Measurements from ENCODE around the gene CDPF1.
"Not testable (repeated sequence)": the region's sequence is repeated elsewhere in the genome, so short reads cannot be mapped to it uniquely, and the experiment has no call there.

CDPF1 gene

GRCh38 chr22:46281866-46282678 is 32.0 kb upstream of the CDPF1 start:
- no peak for DNase-seq

- no peak for DNase-seq
Observed at GRCh38 chr22:46280999-46281623, 31.0 kb upstream of the CDPF1 start.

- no peak for DNase-seq
Observed at GRCh38 chr22:46280063-46280817, 30.1 kb upstream of the CDPF1 start.

GRCh38 chr22:46278656-46279645 is 28.9 kb upstream of the CDPF1 start:
- no peak for DNase-seq

- DNase-seq: no peak
Observed at GRCh38 chr22:46276563-46276962, 26.5 kb upstream of the CDPF1 start.

GRCh38 chr22:46275455-46276122 is 25.5 kb upstream of the CDPF1 start:
- DNase-seq: no peak

- no peak for DNase-seq
Observed at GRCh38 chr22:46274381-46274780, 24.3 kb upstream of the CDPF1 start.

GRCh38 chr22:46273432-46274148 is 23.5 kb upstream of the CDPF1 start:
- no peak for DNase-seq

- no peak for DNase-seq
Observed at GRCh38 chr22:46272762-46273431, 22.8 kb upstream of the CDPF1 start.

- DNase-seq: no peak
Observed at GRCh38 chr22:46272196-46272595, 22.1 kb upstream of the CDPF1 start.

GRCh38 chr22:46269564-46269963 is 19.5 kb upstream of the CDPF1 start:
- no peak for DNase-seq

GRCh38 chr22:46267431-46268279 is 17.6 kb upstream of the CDPF1 start, which contains the start of gene TTC38:
TSS of gene TTC38 (plus strand) at chr22:46268008. CDS start at chr22:46268040, 32 bp downstream.
- DNase-seq: no peak

GRCh38 chr22:46265627-46266026 is 15.5 kb upstream of the CDPF1 start:
- DNase-seq: not testable (repeated sequence)

- DNase-seq: not testable (repeated sequence)
Observed at GRCh38 chr22:46264520-46264919, 14.4 kb upstream of the CDPF1 start.

- DNase-seq: no peak
Observed at GRCh38 chr22:46263216-46263590, 13.1 kb upstream of the CDPF1 start, which contains the start of gene PKDREJ. TSS of gene PKDREJ (minus strand) at chr22:46263343. CDS start at chr22:46263322, 21 bp downstream.

- DNase-seq: peak; percentile 21
Observed at GRCh38 chr22:46262449-46263215, 12.5 kb upstream of the CDPF1 start.

- no peak for DNase-seq
Observed at GRCh38 chr22:46260038-46260437, 9.9 kb upstream of the CDPF1 start.

- DNase-seq: no peak
Observed at GRCh38 chr22:46259374-46259773, 9.3 kb upstream of the CDPF1 start.

Measured in NCI-H510A (cell line).